Stimulated activated CD8-positive, alpha-beta memory T cell treated with anti-CD3 and anti-CD28 coated beads, Interleukin-2, amount 100 ng/mL, for 1 hour (primary cell): ENCODE measurements around the gene FBXO45.
"Not testable (repeated sequence)": the region's sequence is repeated elsewhere in the genome, so short reads cannot be mapped to it uniquely, and the experiment has no call there.

Experiments used
- DNase-seq, 2 donors: peaks; one replicate each; pipeline ENCODE4 v3.0.0-alpha.2; 2020; ENCODE audit warnings: low read depth in 2 of 2

The FBXO45 gene

DNA sequence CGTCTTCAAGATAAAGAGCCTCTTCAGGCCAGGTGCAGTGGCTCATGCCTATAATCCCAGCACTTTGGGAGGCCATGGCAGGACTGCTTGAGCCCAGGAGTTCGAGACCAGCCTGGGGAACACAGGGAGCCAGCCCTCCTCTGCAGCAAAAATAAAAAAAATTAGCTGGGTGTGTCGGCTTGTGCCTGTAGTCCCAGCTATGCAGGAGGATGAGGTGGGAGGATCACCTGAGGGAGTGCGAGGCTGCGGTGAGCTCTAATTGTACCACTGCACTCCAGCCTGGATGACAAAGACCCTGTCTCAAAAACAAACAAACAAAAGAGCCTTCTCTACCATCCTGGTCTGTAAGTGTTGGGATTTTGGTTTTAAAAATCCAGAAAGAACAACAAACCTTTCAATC, 11.2 kb upstream of the FBXO45 start:
- DNase-seq = no peak

DNA sequence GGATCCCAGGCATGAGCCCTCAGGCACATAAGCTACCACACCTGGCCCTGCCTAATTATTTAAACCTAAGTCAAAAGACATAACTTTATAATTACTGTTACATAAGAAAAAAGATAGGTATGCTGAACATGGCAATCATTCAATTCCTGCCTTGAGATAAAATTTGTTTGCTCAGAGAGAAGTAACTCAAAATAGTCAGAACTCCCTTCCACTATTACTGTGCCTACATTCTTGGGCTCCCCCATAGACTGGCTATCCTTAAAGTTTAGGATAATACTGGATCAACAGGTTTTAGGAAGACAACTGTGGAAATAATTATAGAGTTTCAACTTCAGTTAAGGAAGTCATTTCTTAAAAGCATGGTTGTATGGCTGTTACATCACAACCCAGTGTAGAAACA, 10.0 kb upstream of the FBXO45 start:
- no peak for DNase-seq

DNA sequence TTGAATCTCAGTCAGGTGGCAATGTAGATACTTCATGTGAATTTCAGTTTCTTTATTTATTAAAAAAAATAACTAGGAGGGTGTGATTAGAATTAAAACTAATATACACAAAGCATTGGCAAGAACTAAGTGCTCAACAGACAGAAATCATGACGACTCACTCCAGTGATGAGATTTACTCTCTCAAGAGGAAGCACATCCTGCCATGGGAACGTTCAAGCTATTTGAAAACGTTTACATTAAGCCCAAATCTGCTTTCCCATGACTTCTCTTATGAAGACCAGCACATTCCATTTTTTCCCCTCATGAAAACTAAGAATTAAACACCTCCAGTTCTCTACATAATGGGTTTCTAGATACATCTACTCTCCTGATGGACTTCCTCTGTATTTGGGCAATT, 8.6 kb upstream of the FBXO45 start:
- no peak for DNase-seq

DNA sequence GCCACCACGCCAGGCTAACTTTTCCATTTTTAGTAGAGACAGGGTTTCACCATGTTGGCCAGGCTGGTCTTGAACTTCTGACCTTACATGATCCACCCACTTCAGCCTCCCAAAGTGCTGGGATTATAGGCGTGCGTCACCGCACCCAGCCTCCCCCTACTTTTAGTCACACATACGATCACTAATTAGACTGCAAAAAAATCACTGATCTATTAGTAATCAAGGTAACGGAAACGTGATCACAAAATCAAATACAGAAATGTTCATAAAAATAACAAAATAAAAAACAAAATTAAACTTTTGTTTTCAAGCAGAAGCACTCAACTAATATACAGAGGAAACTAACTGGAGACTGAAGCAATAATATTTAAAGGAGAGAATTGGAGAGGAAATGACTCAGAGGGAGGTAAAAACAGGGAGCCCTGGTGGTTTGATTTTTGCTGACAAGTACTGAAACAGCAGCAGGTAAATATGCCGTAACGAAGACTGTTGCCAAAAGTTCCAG, 4.7 kb upstream of the FBXO45 start:
- DNase-seq = no peak

DNA sequence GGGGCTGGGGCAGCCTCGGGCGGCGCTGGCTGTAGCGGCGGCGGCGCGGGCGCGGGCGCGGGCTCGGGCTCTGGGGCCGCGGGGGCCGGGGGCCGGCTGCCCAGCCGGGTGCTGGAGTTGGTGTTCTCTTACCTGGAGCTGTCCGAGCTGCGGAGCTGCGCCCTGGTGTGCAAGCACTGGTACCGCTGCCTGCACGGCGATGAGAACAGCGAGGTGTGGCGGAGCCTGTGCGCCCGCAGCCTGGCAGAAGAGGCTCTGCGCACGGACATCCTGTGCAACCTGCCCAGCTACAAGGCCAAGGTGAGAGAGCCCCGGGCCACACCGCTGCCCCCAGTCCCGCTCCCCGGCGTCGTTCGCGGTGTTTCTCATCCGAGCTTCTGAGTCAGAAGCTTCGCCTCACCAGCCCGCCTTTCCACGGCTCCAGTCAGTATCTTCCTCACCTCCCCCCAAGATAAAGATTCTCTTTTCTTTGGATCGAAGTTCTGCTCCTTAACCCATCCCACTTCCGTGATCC, 600 bp downstream of the FBXO45 start:
- peak; percentile 6 to 15 for DNase-seq

DNA sequence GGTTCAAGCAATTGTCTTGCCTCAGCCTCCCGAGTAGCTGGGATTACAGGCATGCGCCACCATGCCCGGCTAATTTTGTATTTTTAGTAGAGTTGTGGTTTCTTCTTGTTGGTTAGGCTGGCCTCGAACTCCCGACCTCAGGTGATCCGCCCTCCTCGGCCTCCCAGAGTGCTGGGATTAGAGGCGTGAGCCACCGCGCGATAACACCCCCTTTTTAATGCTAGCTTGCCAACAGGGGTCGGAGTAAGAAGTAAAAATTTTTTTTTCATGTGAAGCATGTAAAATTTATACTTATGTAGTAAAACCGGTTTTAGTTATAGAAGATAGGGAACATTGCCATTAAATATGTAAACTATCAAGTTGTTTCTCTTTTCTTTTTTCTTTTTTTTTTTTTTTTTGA, 1.9 kb downstream of the FBXO45 start:
- DNase-seq = not testable (repeated sequence)

DNA sequence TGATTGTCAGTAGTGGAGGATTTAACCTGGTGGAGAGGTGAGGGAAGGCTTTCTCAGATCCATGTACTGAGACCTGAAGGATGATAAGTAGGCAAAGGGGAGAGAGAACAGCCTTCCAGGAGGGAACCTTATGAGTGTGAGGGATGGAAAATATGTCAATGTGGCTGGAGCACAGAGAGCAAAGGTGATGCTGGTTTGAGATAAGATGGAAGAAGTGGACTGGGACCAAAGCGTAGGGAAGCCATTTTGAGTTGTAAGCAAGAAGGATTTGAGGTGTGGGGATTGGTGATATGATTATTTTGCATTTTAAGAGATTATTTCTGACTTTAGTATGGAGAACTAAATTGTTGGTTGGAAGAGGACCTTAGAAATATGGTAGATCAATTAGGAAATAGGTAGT, 3.9 kb downstream of the FBXO45 start:
- no peak for DNase-seq

DNA sequence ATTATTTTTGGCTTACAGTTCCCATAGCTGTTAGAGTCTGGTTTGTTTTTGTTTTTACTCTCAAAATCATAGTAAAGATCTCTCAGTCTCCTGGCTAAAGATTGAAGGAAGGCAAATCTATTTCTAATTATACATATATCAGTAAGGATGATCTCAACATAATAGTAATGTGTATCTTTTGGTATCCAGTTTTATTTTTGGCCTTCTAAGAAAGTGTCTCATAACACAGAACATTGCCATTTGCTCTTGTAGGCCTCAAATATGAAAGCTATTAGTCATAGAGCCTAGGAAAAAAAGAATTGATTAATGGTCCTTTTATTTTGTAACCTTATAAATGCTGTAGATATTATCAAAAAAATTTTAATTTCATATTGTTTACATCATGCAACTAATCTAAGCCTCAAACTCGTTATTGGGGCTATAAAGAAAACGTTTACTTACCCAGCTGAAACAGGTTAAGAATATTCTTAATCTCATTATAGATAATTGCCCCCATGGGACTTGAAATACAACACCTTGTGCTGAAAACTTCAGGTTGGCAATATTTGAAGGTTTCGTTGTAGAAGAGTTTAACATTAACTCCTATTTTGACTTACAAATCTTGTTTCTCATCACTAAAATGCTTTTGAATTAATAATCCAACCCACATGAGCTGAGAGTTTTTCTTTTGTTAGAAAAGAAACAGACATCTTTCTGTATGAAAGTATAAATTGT, 16.7 kb downstream of the FBXO45 start:
- no peak for DNase-seq

DNA sequence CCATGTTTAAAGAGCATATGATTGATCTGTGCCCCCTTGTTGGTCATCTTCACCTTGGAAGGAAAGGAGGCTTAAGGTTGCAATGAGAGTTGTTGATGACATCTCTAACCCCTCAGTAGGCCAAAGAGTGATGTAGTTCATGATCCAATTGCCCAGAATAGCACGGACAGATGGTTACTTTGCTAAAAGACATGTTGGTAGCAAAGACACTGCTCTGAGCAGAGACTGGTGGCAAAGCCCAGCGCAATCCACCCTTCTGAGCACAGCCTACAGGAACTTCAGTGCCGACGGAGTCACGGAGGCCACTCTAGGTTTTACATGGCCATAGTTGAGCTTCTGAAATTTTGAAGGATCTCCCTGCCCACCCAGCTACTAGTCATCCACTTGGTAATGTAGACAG, 21.8 kb downstream of the FBXO45 start:
- DNase-seq = no peak

DNA sequence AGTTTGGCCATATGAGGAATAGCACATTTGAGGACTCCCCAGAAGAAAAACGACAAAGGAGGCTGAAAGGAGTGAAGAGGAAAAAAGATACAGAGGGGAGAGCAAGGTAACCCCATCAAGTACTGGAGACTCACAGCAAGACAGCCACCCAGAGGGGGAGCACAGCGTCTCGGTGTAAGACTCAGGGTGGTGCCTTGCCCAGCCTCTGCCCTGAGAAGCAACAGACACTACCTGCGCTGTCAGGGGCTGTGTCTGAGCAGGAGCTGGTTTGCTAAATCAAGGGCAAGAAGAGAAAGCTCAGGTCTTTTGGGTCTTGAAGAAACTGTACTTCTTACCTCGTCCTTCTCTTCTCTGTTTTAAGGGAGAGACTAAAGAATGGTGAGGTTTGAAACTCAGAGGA, 27.9 kb downstream of the FBXO45 start:
- no peak for DNase-seq

DNA sequence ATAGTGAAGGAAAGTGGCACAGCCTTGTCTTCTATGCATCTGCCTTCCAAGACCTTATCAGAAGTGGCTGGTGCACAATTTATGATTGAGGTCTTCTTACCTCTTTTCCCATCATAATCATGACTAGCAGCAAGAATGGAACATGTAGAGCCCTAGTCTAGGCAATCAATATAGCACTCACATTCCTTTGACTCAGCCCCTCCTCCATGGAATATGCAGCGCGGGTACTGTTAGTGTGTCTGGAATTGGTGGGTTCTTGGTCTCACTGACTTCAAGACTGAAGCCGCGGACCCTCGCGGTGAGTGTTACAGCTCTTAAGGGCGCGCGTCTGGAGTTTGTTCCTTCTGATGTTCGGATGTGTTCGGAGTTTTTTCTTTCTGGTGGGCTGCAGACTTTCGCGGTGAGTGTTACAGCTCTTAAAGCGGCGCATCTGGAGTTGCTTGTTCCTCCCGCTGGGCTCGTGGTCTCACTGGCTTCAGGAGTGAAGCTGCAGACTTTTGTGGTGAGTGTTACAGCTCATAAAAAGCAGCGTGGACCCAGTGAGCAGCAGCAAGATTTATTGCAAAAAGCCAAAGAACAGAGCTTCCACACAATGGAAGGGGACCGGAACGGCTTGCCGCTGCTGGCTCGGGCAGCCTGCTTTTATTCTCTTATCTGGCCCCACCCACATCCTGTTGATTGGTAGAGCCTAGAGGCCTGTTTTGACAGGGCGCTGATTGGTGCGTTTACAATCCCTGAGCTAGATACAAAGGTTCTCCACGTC, 29.7 kb downstream of the FBXO45 start:
- DNase-seq = not testable (repeated sequence)

DNA sequence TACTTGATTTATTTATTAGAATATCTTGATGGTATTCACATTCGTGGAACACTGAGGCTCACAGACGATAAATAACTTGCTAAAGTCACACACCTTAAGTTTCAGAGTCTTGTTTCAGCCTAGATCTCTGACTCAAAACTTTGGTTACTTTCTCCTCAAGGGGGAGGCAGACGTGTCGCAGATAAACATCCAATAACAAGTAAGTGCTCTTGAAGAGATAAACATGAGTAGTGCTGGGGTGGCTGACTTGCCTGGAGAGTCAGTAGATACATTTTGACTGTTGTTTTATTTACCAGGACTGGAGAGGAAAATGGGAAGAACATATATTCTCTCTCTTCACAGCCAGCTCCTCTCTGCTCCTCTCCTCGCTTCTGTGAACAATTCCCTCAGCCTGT, 31.3 kb downstream of the FBXO45 start:
- DNase-seq = no peak

DNA sequence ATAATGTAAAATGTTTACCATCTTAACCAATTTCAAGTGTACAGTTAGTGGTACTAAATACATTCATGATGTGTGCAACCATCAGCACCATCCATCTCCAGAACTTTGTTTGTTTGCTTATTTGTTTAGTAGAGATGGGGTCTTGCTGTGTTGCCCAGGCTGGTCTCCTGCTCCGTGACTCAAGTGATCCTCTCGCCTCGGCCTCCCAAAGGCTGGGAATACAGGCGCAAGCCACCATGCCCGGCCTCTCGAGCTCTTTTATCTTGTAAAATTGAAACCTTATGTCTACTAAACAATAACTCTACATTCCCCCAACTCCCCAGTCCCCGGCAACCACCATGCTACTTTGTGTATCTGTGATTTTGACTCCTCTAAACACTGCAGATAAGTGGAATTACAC, 31.9 kb downstream of the FBXO45 start:
- DNase-seq = no peak

DNA sequence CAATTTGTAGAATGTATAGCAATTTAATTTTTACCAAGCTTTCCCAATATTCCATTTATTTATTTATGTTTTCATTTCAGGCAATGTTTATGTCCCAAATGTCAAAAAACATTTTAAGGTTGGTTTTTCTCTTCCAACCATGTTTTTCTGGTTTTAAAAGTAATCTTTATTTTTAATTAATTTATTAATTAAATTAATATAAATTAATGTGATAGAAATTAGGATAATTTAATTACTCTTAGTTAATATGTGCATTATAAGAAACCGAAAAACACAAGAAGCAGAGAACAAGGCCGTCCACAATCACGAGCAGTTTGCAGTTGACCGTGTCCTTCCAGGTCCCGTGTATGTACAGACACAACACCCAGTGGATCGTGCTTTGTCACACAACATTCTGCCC, 34.2 kb downstream of the FBXO45 start:
- DNase-seq = no peak

DNA sequence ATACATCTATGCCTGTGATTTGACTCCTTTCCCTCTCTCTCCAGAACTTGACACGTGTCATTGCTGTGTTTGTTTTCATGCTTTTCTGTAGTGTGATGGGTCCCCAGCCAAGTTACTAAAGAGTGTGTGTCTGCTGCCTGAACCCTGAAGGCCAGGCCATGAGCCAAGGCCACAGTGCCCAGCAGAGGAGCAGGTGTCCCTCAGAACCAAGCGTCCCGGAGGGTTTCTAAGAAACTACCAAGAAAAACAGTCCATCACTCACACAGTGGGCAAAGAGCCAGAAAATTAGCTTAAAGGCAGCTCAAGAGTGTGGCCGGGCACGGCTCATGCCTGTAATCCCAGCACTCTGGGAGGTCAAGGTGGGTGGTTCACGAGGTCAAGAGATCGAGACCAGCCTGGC, 35.2 kb downstream of the FBXO45 start:
- no peak for DNase-seq

DNA sequence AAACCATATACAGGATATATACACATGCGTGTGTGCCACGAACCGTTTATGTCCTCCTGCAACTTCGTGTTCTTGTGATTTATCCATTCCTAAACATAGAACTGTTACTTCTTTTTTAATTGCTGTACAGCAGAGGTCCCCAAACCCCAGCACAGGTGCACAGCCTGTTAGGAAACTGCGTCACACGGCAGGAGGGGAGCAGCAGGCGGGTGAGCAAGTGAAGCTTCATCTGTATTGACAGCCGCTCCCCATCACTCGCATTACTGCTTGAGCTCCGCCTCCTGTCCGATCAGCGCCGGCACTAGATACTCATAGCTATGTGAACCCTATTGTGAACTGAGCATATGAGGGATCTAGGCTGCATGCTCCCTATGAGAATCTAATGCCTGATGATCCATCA, 36.1 kb downstream of the FBXO45 start:
- no peak for DNase-seq

DNA sequence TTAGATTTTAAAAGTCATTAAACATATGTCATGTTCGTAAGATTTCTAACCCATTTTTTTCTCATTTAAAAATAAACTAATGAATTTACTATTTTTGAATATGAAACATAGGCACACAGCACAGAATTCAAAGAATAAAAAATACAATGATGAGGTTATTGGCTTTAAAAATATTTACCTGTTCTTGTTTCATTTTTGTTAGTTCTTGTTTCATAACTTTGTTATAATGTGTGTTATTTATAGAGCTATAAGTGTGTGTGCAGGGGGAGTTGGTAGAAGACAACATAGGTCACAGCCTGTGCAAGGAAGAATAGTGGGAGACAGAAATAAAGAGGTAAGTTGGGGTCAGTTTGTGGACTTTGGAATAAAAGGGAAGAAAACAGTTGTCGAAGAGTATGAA, 40.2 kb downstream of the FBXO45 start:
- DNase-seq = no peak

DNA sequence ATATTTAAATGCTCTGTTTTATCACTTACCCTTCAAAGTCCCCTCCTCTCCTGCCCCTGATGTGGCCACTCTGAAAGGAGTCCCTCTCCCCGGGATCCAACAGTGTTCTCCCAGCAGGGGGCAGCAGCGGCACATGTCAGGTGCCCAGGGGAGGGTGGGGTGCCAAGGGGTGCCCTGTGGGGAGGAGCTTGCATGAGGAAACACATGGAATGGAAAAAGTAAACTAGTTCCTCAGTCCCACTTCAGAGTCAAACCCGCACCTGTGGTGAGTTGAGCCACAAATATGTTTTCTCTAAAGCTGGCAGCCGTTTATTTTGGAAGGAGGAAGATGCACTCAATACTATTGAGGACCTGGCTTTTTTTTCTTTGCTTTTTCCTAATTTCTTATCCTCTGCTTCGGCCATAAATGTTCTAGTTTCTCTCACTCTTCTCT, 40.9 kb downstream of the FBXO45 start:
- DNase-seq = peak; percentile 88 to 94

DNA sequence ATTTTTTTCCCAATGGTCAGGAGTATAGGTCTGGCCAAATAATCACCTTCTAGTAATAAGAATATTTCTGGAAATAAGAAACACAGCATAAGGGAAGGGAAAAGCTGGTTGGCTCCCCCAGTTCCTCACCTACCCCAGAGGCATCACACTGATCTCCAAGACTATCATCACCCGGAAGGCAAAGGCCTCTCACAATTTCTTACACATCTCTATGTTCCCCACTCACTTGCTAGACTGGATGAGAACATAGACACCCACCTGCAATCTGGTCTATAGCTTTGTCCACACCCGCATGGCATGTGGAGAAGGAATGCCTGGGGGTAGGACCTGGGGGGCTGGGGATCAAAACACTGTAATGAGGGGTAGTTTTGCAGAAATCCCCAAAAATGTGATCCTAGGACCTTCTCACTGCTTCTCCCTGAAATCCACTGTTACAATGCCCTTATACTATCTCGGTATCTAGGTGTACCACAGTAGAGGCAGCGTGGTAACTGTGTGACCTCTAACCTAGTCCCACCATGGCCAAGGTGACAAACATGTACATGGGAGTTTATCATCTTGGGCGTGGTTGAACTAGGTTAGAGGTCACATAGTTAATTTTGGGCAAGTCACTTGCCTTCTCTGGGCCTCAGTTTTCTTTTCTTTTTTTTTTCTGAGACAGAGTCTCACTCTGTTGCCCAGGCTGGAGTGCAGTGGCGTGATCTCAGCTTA, 41.5 kb downstream of the FBXO45 start:
- DNase-seq = no peak

DNA sequence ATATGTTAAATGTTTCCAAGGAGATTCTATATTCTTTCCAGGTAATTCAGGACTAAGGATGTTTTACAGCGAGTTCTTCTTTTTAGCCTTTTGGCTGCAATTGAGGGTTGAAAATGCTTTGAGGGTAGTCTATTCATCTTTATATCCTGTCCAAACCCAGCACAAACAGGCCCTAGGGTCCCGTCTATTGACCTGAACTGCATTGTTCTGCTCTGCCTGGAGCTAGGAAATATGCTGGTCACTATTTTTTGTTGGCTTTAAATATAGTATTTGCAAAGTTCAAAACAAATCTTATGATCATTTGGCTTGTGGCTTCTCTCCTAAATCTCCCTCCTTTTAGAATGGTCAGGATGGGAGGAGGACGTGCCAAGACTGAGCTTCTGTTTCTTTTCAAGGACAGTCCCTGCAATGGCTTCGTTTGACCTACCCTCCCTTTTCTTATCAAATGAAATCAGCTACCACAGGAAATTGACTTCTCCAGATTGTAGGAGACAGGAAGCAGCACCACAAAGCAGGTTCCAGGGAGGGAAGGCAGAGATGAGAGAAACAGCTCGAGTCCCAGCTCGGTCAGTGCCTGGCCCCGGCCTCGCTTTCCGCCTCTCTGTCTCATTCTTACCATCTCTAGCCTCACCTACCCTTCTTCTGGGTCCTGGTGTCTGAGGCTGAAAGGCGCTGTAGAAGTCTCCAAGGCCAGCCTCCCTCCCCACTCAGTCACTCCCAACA, 43.5 kb downstream of the FBXO45 start:
- no peak for DNase-seq

DNA sequence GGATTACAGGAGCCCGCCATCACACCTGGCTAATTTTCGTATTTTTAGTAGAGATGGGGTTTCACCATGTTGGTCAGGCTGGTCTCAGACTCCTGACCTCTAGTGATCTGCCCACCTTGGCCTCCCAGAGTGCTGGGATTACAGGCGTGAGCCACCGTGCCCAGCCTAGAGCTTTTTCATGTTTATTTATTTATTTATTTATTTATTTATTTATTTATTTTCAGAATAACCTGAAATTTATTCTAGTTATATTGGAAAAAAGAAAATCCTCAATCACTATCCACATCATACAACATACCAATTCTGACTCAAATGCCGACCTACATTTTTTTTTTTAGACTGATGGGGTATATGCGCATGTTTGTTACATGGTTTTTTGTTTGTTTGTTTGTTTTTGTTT, 46.8 kb downstream of the FBXO45 start:
- not testable (repeated sequence) for DNase-seq

DNA sequence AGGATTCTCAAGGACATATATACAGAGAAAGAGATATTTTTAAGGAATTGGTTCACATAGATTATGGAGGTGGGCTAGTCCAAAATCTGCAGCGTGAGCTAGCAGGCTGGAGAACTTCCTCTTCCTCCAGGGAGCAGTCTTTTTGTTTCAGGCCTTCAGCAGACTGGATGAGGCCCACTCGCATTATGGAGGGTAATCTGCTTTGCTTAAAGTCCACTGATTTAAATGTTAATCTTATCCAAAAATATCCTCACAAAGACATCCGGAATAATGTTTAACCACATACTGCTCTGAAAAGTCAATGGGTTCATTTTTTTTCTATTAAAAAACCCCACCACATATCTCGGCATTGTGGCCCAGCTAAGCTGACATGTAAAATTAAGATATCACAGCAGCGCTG, 48.8 kb downstream of the FBXO45 start:
- DNase-seq = no peak
